Nucleus accumbens (tissue), 56 donors: ENCODE measurements around the gene ZBTB45.

Experiments
- DNase-seq, 56 donors: peaks; one replicate each; lab custom pipeline; 2025; lab: John Stamatoyannopoulos, UW

The ZBTB45 gene

GRCh38 chr19:58555369-58555885 is 35.8 kb upstream of the ZBTB45 start:
- DNase-seq = no peak

GRCh38 chr19:58554494-58555368 is 35.1 kb upstream of the ZBTB45 start, which contains the start of gene CHMP2A:
Gene CHMP2A (minus strand): TSS chr19:58555105. CDS start chr19:58554212, 893 bp downstream.
- DNase-seq = no peak

GRCh38 chr19:58553799-58554493 is 34.3 kb upstream of the ZBTB45 start:
- no peak for DNase-seq

- no peak for DNase-seq
Measured at GRCh38 chr19:58552655-58553054, 33.0 kb upstream of the ZBTB45 start.

- DNase-seq = no peak
Measured at GRCh38 chr19:58551577-58552471, 32.2 kb upstream of the ZBTB45 start.

- DNase-seq = no peak
Measured at GRCh38 chr19:58551123-58551497, 31.5 kb upstream of the ZBTB45 start.

- no peak for DNase-seq
Measured at GRCh38 chr19:58550362-58551122, 30.9 kb upstream of the ZBTB45 start.

- DNase-seq = no peak
Measured at GRCh38 chr19:58549664-58550361, 30.2 kb upstream of the ZBTB45 start.

- no peak for DNase-seq
Measured at GRCh38 chr19:58548859-58549663, 29.5 kb upstream of the ZBTB45 start.

GRCh38 chr19:58547323-58548312 is 28.0 kb upstream of the ZBTB45 start:
- DNase-seq = no peak

GRCh38 chr19:58546019-58546530 is 26.5 kb upstream of the ZBTB45 start:
- no peak for DNase-seq

- DNase-seq = no peak
Measured at GRCh38 chr19:58545286-58546018, 25.8 kb upstream of the ZBTB45 start.

GRCh38 chr19:58544591-58545285 is 25.1 kb upstream of the ZBTB45 start:
- no peak for DNase-seq

GRCh38 chr19:58543826-58544590 is 24.4 kb upstream of the ZBTB45 start, which contains the start of gene TRIM28:
Gene TRIM28 (plus strand): TSS chr19:58544064. CDS start chr19:58544758, 694 bp downstream.
- DNase-seq = no peak
